ENCODE results near the gene ZNF407. TPM values are rescaled to one million over a fixed set of nuclear protein-coding genes. Genes with fewer than 3 reads are reported as not detected.

Gene ZNF407
- total RNA-seq, 1 experiment from 2014 or later = 7.6 TPM

- DNase-seq (ENCODE audit: low read depth, low spot score) (no peak), ATAC-seq (no peak)
- intact Hi-C loops (cut with micrococcal nuclease) = no loop called here
- peak overlapping the region; percentile 88; the same call in 1 of the 2 replicates for H3K4me2 ChIP-seq (ENCODE audit: low read length)
- H3K79me2 ChIP-seq (ENCODE audit: insufficient read depth, low read length) = no peaks in the 10 kb centered on the region
- ChIA-PET POLR2A (no interaction called here), RAD21 (ENCODE audit: low non-redundant PET in 1 of 2, low total read pairs in 2 of 2, uncharacterized antibody in 2 of 2, unreplicated experiment in 2 of 2) (no interaction called here), CTCF (no interaction called here)
- H3K27me3 ChIP-seq (ENCODE audit: insufficient read depth, low read length) = no peaks in the 10 kb centered on the region
- H3K36me3 ChIP-seq (ENCODE audit: control insufficient read depth in 1 of 2, insufficient read depth in 2 of 2, low read length in 2 of 2) = no peaks in the 10 kb centered on the region
- BruUV-seq (replicated peaks) = no TSS peak
- peaks cover 0 to under 1% of the 10 kb centered on the region in 2 experiments; a peak in 1 of 4 replicates for H3K9me3 ChIP-seq (ENCODE audit: control insufficient read depth in 1 of 2, insufficient read depth in 1 of 2, low read depth in 1 of 2, low read length in 2 of 2)
- H3K4me1 ChIP-seq (ENCODE audit: control insufficient read depth in 1 of 2, insufficient read depth in 2 of 2, low read length in 2 of 2) = peaks cover 7 to 28% of the 10 kb centered on the region in 2 experiments
- no peak for TF ChIP-seq EZH2phosphoT487 (IDR thresholded peaks at IDR 0.05; ENCODE audit: borderline replicate concordance)
- TF ChIP-seq CBX3 (IDR thresholded peaks at IDR 0.05; ENCODE audit: low read depth) = no peak
- no peak for TF ChIP-seq RAD21 (IDR thresholded peaks at IDR 0.05; ENCODE audit: low read depth)
- TF ChIP-seq CTCF (IDR thresholded peaks at IDR 0.05 in 2 of 3, conservative IDR thresholded peaks at IDR 0.05 in 1 of 3; ENCODE audit: borderline replicate concordance in 1 of 3, insufficient read depth in 1 of 3, low read depth in 2 of 3, low read length in 2 of 3) = no peak
- no peak for TF ChIP-seq EGR1 (IDR thresholded peaks at IDR 0.05; ENCODE audit: low read depth)
- no peak for TF ChIP-seq POLR2AphosphoS5 (IDR thresholded peaks at IDR 0.05; ENCODE audit: low read depth, low read length)
- no peaks in the 10 kb centered on the region for H4K20me1 ChIP-seq (ENCODE audit: insufficient read depth)
- H3K4me3 ChIP-seq (replicated peaks in 1 of 2; ENCODE audit: low read depth in 1 of 2, low read length in 2 of 2) = no peak overlapping the region
- no peaks in the 10 kb centered on the region for H3K9me2 ChIP-seq (ENCODE audit: insufficient read depth)
- H3K9ac ChIP-seq (ENCODE audit: low read length) = no peak overlapping the region
- no peak overlapping the region for H2AFZ ChIP-seq (ENCODE audit: low read depth, low read length, poor library complexity, severe bottlenecking)
- no peak overlapping the region for H3K27ac ChIP-seq (ENCODE audit: low read depth, low read length)
These were observed 474.4 kb downstream of the ZNF407 start for GRCh38 chr18:75071866-75072671.
